ENCODE measurements around the gene IPCEF1. TPM values are rescaled to one million over a fixed set of nuclear protein-coding genes. Genes with fewer than 3 reads are reported as not detected.

The IPCEF1 gene
- total and polyA plus RNA-seq, 2 of the 4 experiments (the other 2 are of a cell fraction): under 0.01 to 0.03 TPM

DNA sequence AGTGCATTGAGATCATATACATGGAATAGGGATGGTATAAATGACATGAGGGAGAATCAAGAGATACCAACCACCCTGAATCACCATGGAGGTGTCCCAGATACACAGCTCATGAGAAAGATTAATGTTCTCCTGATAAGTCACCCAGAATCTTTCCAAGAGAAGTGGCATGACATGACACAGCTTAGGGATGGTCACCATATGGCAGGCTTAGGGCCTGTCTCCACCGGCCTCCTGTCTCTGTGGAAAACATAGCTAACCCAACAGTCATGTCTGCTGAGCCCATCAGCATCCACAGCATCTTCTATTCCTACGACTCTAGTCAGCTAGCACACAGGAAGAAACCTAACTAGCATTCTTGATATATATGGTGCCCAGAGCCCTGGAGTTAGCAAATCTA, 133.3 kb downstream of the IPCEF1 start:
- Histone ChIP-seq H4K5ac (ENCODE audit: low read depth, low read length) (no peak overlapping the region), H3K79me1 (ENCODE audit: low read depth in 1 of 2, low read length in 2 of 2) (no peaks in the 10 kb centered on the region), H3K9me3 (ENCODE audit: control insufficient read depth, insufficient read depth, low read length) (no peaks in the 10 kb centered on the region), H2BK20ac (ENCODE audit: low read depth, low read length) (no peak overlapping the region), H2AFZ (replicated peaks; ENCODE audit: low read length, poor library complexity) (no peak overlapping the region), H2BK120ac (ENCODE audit: low read depth, low read length) (no peak overlapping the region), H3K4me1 (ENCODE audit: control insufficient read depth, insufficient read depth, low read length) (no peaks in the 10 kb centered on the region), H4K91ac (ENCODE audit: insufficient read depth, low read depth, low read length) (no peak overlapping the region), H2AK5ac (ENCODE audit: low read depth, low read length) (no peak overlapping the region), H2BK5ac (ENCODE audit: low read depth, low read length, poor library complexity, severe bottlenecking) (no peak overlapping the region), H3K56ac (ENCODE audit: extremely low read depth, insufficient read depth, low read length) (no peak overlapping the region), H3K9ac (ENCODE audit: low read depth, low read length) (no peak overlapping the region), H3K27ac (ENCODE audit: insufficient read depth, low read length) (no peak overlapping the region), H3K9me1 (ENCODE audit: insufficient read depth, low read length) (no peaks in the 10 kb centered on the region), H3K14ac (replicated peaks; ENCODE audit: low read depth, low read length) (no peak overlapping the region), H4K8ac (ENCODE audit: low read depth in 2 of 2, low read length in 2 of 2) (no peak overlapping the region), H2AK9ac (replicated peaks; ENCODE audit: low read depth, low read length, poor library complexity) (no peak overlapping the region), H3K27me3 (ENCODE audit: control insufficient read depth, insufficient read depth, low read length) (peaks cover 5% of the 10 kb centered on the region; the same call in 1 of the 2 replicates), H3K4me2 (ENCODE audit: low read depth, low read length) (no peak overlapping the region), H3K23ac (ENCODE audit: low read depth, low read length) (no peak overlapping the region), H4K20me1 (ENCODE audit: insufficient read depth, low read length) (no peaks in the 10 kb centered on the region), H3K4me3 (ENCODE audit: insufficient read depth, low read depth, low read length) (no peak overlapping the region), H2BK15ac (ENCODE audit: low read depth, low read length) (no peak overlapping the region), H3K36me3 (ENCODE audit: control insufficient read depth, insufficient read depth, low read length) (no peaks in the 10 kb centered on the region), H3K18ac (ENCODE audit: low read depth, low read length) (no peak overlapping the region), H3K4ac (ENCODE audit: low read depth, low read length) (no peak overlapping the region)
- no peak for ATAC-seq (ENCODE audit: low read depth)
- WGBS, 2 experiments (ENCODE audit: extremely low coverage in 2 of 2, insufficient read length in 1 of 2): no CpG with 5 or more reads among the region's 2 CpGs
- intact Hi-C loops (cut with micrococcal nuclease) (no loop called here), dilution Hi-C loops (cut with HindIII; ENCODE audit: low sequenced_read_pairs, unreplicated experiment) (no loop called here), in situ Hi-C loops (cut with MboI; ENCODE audit: low sequenced_read_pairs) (no loop called here)
- no peak for DNase-seq
- BruUV-seq (replicated peaks): no TSS peak
- TF ChIP-seq FOS (IDR thresholded peaks at IDR 0.05; ENCODE audit: low read depth, low read length): no peak
- no peak for TF ChIP-seq POLR2A (IDR thresholded peaks at IDR 0.05; ENCODE audit: low read depth, low read length)
- TF ChIP-seq RAD21 (IDR thresholded peaks at IDR 0.05; ENCODE audit: low read length): no peak
- TF ChIP-seq CEBPB (IDR thresholded peaks at IDR 0.05; ENCODE audit: low read depth, low read length): no peak
- TF ChIP-seq RFX5 (IDR thresholded peaks at IDR 0.05; ENCODE audit: low read depth, low read length): no peak
- no peak for TF ChIP-seq MAZ (IDR thresholded peaks at IDR 0.05; ENCODE audit: borderline replicate concordance, low read depth, low read length)
- no peak for TF ChIP-seq MAFK (IDR thresholded peaks at IDR 0.05; ENCODE audit: low read depth, low read length)
- TF ChIP-seq, protein P1, sequence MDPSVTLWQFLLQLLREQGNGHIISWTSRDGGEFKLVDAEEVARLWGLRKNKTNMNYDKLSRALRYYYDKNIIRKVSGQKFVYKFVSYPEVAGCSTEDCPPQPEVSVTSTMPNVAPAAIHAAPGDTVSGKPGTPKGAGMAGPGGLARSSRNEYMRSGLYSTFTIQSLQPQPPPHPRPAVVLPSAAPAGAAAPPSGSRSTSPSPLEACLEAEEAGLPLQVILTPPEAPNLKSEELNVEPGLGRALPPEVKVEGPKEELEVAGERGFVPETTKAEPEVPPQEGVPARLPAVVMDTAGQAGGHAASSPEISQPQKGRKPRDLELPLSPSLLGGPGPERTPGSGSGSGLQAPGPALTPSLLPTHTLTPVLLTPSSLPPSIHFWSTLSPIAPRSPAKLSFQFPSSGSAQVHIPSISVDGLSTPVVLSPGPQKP (IDR thresholded peaks at IDR 0.05; ENCODE audit: borderline replicate concordance, low read depth, low read length): no peak
- TF ChIP-seq, protein P2, sequence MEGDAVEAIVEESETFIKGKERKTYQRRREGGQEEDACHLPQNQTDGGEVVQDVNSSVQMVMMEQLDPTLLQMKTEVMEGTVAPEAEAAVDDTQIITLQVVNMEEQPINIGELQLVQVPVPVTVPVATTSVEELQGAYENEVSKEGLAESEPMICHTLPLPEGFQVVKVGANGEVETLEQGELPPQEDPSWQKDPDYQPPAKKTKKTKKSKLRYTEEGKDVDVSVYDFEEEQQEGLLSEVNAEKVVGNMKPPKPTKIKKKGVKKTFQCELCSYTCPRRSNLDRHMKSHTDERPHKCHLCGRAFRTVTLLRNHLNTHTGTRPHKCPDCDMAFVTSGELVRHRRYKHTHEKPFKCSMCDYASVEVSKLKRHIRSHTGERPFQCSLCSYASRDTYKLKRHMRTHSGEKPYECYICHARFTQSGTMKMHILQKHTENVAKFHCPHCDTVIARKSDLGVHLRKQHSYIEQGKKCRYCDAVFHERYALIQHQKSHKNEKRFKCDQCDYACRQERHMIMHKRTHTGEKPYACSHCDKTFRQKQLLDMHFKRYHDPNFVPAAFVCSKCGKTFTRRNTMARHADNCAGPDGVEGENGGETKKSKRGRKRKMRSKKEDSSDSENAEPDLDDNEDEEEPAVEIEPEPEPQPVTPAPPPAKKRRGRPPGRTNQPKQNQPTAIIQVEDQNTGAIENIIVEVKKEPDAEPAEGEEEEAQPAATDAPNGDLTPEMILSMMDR (conservative IDR thresholded peaks at IDR 0.05; ENCODE audit: low read depth, low read length): no peak
- TF ChIP-seq, protein P3, sequence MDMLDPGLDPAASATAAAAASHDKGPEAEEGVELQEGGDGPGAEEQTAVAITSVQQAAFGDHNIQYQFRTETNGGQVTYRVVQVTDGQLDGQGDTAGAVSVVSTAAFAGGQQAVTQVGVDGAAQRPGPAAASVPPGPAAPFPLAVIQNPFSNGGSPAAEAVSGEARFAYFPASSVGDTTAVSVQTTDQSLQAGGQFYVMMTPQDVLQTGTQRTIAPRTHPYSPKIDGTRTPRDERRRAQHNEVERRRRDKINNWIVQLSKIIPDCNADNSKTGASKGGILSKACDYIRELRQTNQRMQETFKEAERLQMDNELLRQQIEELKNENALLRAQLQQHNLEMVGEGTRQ (IDR thresholded peaks at IDR 0.05; ENCODE audit: low read depth, low read length): no peak
- TF ChIP-seq RCOR1 (IDR thresholded peaks at IDR 0.05; ENCODE audit: insufficient replicate concordance, low read length): no peak
- TF ChIP-seq CHD1 (IDR thresholded peaks at IDR 0.05; ENCODE audit: low read depth, low read length): no peak
- TF ChIP-seq SMC3 (IDR thresholded peaks at IDR 0.05; ENCODE audit: low read depth, low read length): no peak
- POLR2A ChIA-PET (ENCODE audit: unreplicated experiment): no interaction called here
- CTCF ChIA-PET: interaction anchor here (0.5 to 2.2 kb wide), 4 partner anchors 14 to 53 kb away, joined by 3 to 6 read pairs (median 4); no protein-coding TSS in a partner anchor
